Measurements from ENCODE around the gene FGF11.

Gene FGF11

GRCh38 chr17:7394452-7395191, 44.7 kb upstream of the FGF11 start, which contains the start of gene PLSCR3:
Gene PLSCR3 (minus strand): TSS chr17:7394525. CDS start chr17:7394110, 415 bp downstream.
- ChIA-PET CTCF (interaction anchor here (1.0 to 2.3 kb wide), 2 partner anchors 33 to 42 kb away, joined by 3 to 7 read pairs; no protein-coding TSS in a partner anchor), POLR2A (ENCODE audit: low non-redundant PET) (interaction anchor here (0.6 to 1.3 kb wide), 4 partner anchors 9 to 42 kb away, joined by 3 to 13 read pairs (median 4); partner anchors contain the start of genes TMEM256 and TMEM95)
- peak; percentile 79 for DNase-seq (ENCODE audit: low spot score)
- peak; percentile 17; the same call in 1 of the 2 replicates for TF ChIP-seq CTCF (conservative IDR thresholded peaks at IDR 0.05; ENCODE audit: low read depth)
- peak within 1 kb of the TSS; percentile 93 for H3K27ac ChIP-seq

GRCh38 chr17:7396147-7396546, 43.2 kb upstream of the FGF11 start:
- POLR2A ChIA-PET (ENCODE audit: low non-redundant PET), result no interaction called here
- CTCF ChIA-PET, result no interaction called here
- no peak for TF ChIP-seq CTCF (conservative IDR thresholded peaks at IDR 0.05; ENCODE audit: low read depth)
- peak overlapping the region; percentile 19; the same call in 1 of the 2 replicates for H3K27ac ChIP-seq
- no peak for DNase-seq (ENCODE audit: low spot score)

GRCh38 chr17:7398612-7399011, 40.7 kb upstream of the FGF11 start:
- DNase-seq (ENCODE audit: low spot score), result no peak
- ChIA-PET CTCF (no interaction called here), POLR2A (ENCODE audit: low non-redundant PET) (no interaction called here)
- no peak for TF ChIP-seq CTCF (conservative IDR thresholded peaks at IDR 0.05; ENCODE audit: low read depth)
- H3K27ac ChIP-seq, result no peak overlapping the region

- no peak for TF ChIP-seq CTCF (conservative IDR thresholded peaks at IDR 0.05; ENCODE audit: low read depth)
- peak overlapping the region; percentile 88 for H3K27ac ChIP-seq
- CTCF ChIA-PET, result interaction anchor here (1.1 to 1.6 kb wide), 4 partner anchors 33 to 52 kb away, joined by 3 to 8 read pairs (median 5); no protein-coding TSS in a partner anchor
- no peak for DNase-seq (ENCODE audit: low spot score)
- POLR2A ChIA-PET (ENCODE audit: low non-redundant PET), result interaction anchor here (0.5 to 1.1 kb wide), 2 partner anchors 9 to 78 kb away, joined by 3 to 13 read pairs; partner anchors contain the start of gene PLSCR3
Observed at GRCh38 chr17:7403043-7403726, 36.1 kb upstream of the FGF11 start.

- CTCF ChIA-PET, result interaction anchor here (0.6 to 1.3 kb wide), 4 partner anchors 33 to 68 kb away, joined by 3 to 7 read pairs (median 3); no protein-coding TSS in a partner anchor
- POLR2A ChIA-PET (ENCODE audit: low non-redundant PET), result interaction anchor here (0.5 to 1.1 kb wide), 5 partner anchors 9 to 79 kb away, joined by 3 to 13 read pairs (median 3); partner anchors contain the start of genes PLSCR3 and TMEM102
- H3K27ac ChIP-seq, result peak overlapping the region; percentile 88
- TF ChIP-seq CTCF (conservative IDR thresholded peaks at IDR 0.05; ENCODE audit: low read depth), result no peak
- peak; percentile 64 for DNase-seq (ENCODE audit: low spot score)
Observed at GRCh38 chr17:7403727-7403976, 35.7 kb upstream of the FGF11 start.

- H3K27ac ChIP-seq, result peak within 1 kb of the TSS; percentile 88
- POLR2A ChIA-PET (ENCODE audit: low non-redundant PET), result interaction anchor here (0.6 to 1.1 kb wide), 5 partner anchors 10 to 81 kb away, joined by 3 to 13 read pairs (median 3); partner anchors contain the start of genes PLSCR3 and TMEM102
- peak; percentile 97 for DNase-seq (ENCODE audit: low spot score)
- CTCF ChIA-PET, result interaction anchor here (0.6 to 1.3 kb wide), 4 partner anchors 33 to 69 kb away, joined by 3 to 7 read pairs (median 3); no protein-coding TSS in a partner anchor
- no peak for TF ChIP-seq CTCF (conservative IDR thresholded peaks at IDR 0.05; ENCODE audit: low read depth)
Observed at GRCh38 chr17:7403977-7404736, 35.2 kb upstream of the FGF11 start, which contains the start of gene TMEM256. Gene TMEM256 (minus strand): TSS chr17:7404097. CDS start chr17:7404084, 13 bp downstream.

Data from RWPE1 (cell line).